DOHH2 (cell line): Measurements from ENCODE around the gene CLK1.

Experiments
- H3F3A ChIP-seq: fragments of 200-600 bp; sonication (generic), shearing (Covaris generic); 2 replicates; pipeline ENCODE4 v1.6.0; 2016; ENCODE audit warnings: antibody characterized with exemption, mild to moderate bottlenecking; ENCODE audit not compliant: control insufficient read depth, insufficient read depth
- H3K27ac ChIP-seq: fragments of 200-600 bp; sonication (generic); 2 replicates; pipeline ENCODE4 v1.5.1; 2014; ENCODE audit warnings: low read depth, mild to moderate bottlenecking, low read length, moderate library complexity
- H3K27me3 ChIP-seq: fragments of 200-600 bp; sonication (generic); 2 replicates; pipeline ENCODE4 v1.6.1; 2014; ENCODE audit warnings: mild to moderate bottlenecking, low read length, mixed read lengths; ENCODE audit not compliant: control insufficient read depth
- H3K36me3 ChIP-seq: fragments of 200-600 bp; sonication (generic); 2 replicates; pipeline ENCODE4 v1.6.1; 2014; ENCODE audit warnings: mild to moderate bottlenecking, low read length, moderate library complexity, mixed read lengths; ENCODE audit not compliant: control insufficient read depth
- H3K4me1 ChIP-seq: fragments of 200-600 bp; sonication (generic); 2 replicates; pipeline ENCODE4 v1.6.1; 2014; ENCODE audit warnings: mild to moderate bottlenecking, low read length, mixed read lengths; ENCODE audit not compliant: control insufficient read depth
- H3K4me2 ChIP-seq: fragments of 200-600 bp; sonication (generic); 2 replicates; pipeline ENCODE4 v1.6.0; 2014; ENCODE audit warnings: mild to moderate bottlenecking, low read length, moderate library complexity
- H3K4me3 ChIP-seq: fragments of 200-600 bp; sonication (generic); 2 replicates; pipeline ENCODE4 v1.5.1; 2014; ENCODE audit warnings: mild to moderate bottlenecking, low read length, mixed read lengths
- H3K79me2 ChIP-seq: fragments of 200-600 bp; sonication (generic); 2 replicates; pipeline ENCODE4 v1.6.1; 2014; ENCODE audit warnings: mild to moderate bottlenecking, low read length, mixed read lengths; ENCODE audit not compliant: control insufficient read depth
- H3K9me2 ChIP-seq: fragments of 200-600 bp; sonication (generic); replicated peaks from 2 replicates; pipeline ENCODE4 v1.6.1; 2014; ENCODE audit warnings: mild to moderate bottlenecking, low read length, mixed read lengths; ENCODE audit not compliant: control insufficient read depth
- H3K9me3 ChIP-seq: fragments of 200-600 bp; sonication (generic); 2 replicates; pipeline ENCODE4 v1.6.1; 2014; ENCODE audit warnings: antibody characterized with exemption, low read length, mixed read lengths; ENCODE audit not compliant: control insufficient read depth, insufficient read depth
- H4K20me1 ChIP-seq: fragments of 200-600 bp; sonication (generic); 2 replicates; pipeline ENCODE4 v1.6.0; 2014; ENCODE audit warnings: low read depth, mild to moderate bottlenecking, antibody characterized with exemption, low read length, moderate library complexity; ENCODE audit not compliant: control insufficient read depth, insufficient read depth
- EZH2phosphoT487 ChIP-seq: fragments of 200-600 bp; sonication (generic); IDR thresholded peaks from 2 replicates; pipeline ENCODE4 v1.6.1; 2017; ENCODE audit warnings: borderline replicate concordance, mild to moderate bottlenecking, antibody characterized with exemption, low read length, moderate library complexity, mixed read lengths
- TF ChIP-seq, protein P1 (sequence below): fragments of 200-600 bp; sonication (generic); IDR thresholded peaks from one replicate; pipeline ENCODE4 v1.5.1; 2014; ENCODE audit warnings: antibody characterized with exemption, mild to moderate bottlenecking, low read depth, low read length; ENCODE audit not compliant: poor library complexity, severe bottlenecking

CLK1 gene

DNA sequence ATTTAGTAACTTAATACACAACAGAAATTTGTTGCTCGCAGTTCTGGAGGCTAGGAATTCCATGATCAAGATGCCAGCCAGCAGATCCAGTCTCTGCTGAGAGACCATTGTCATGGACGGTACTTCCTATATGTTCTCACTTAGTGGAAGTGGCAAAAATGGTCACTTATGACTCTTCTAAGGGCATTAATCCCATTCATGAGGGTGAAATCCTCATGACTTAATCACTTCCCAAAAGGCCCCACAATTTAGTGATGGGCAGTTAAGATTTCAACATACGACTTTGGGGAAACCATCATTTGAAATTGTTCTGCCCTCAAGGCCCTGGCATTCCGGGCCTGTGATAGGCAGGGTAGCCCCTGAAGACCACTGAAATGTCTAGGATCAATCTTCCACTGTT, 29.8 kb downstream of the CLK1 start:
- no peaks in the 10 kb centered on the region for H3F3A ChIP-seq
- H3K36me3 ChIP-seq: no peaks in the 10 kb centered on the region
- no peak overlapping the region for H3K4me2 ChIP-seq
- H3K79me2 ChIP-seq: no peaks in the 10 kb centered on the region
- TF ChIP-seq, protein P1, sequence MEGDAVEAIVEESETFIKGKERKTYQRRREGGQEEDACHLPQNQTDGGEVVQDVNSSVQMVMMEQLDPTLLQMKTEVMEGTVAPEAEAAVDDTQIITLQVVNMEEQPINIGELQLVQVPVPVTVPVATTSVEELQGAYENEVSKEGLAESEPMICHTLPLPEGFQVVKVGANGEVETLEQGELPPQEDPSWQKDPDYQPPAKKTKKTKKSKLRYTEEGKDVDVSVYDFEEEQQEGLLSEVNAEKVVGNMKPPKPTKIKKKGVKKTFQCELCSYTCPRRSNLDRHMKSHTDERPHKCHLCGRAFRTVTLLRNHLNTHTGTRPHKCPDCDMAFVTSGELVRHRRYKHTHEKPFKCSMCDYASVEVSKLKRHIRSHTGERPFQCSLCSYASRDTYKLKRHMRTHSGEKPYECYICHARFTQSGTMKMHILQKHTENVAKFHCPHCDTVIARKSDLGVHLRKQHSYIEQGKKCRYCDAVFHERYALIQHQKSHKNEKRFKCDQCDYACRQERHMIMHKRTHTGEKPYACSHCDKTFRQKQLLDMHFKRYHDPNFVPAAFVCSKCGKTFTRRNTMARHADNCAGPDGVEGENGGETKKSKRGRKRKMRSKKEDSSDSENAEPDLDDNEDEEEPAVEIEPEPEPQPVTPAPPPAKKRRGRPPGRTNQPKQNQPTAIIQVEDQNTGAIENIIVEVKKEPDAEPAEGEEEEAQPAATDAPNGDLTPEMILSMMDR: no peak
- TF ChIP-seq EZH2phosphoT487: no peak
- no peak overlapping the region for H3K27ac ChIP-seq
- no peak overlapping the region for H3K4me3 ChIP-seq
- H4K20me1 ChIP-seq: no peaks in the 10 kb centered on the region
- no peaks in the 10 kb centered on the region for H3K4me1 ChIP-seq
- no peaks in the 10 kb centered on the region for H3K9me2 ChIP-seq
- peaks cover 14% of the 10 kb centered on the region for H3K9me3 ChIP-seq
- 0 out of 2 replicates have a peak, but pooled peaks cover 3% of the 10 kb centered on the region for H3K27me3 ChIP-seq

DNA sequence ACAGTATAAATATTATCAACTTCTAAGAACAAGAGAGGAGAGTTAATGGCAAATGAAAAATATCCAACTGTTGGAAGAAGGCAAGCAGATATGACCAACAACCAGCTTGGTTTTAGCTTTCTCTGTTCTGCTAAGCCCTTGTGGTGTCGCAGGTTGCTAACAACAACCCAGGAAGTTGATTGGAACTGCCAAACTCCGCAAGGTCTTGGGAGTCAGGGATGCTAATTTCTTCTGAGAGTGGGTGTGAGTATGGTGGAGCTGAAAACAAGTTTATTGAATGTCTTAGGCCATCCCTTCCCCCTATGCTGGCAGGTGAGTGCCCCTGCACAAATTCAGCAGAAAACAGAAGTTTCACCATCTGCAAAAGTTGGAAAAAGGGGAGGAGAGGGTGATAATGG, 35.2 kb downstream of the CLK1 start:
- Histone ChIP-seq H3K27me3 (0 out of 2 replicates have a peak, but pooled peaks cover 3% of the 10 kb centered on the region), H3K79me2 (no peaks in the 10 kb centered on the region), H3K4me3 (no peak overlapping the region), H3K9me2 (no peaks in the 10 kb centered on the region), H3K36me3 (peaks cover 3% of the 10 kb centered on the region; the same call in 1 of the 2 replicates), H3K4me2 (no peak overlapping the region), H3F3A (peaks cover 12% of the 10 kb centered on the region; the same call in 1 of the 2 replicates), H4K20me1 (no peaks in the 10 kb centered on the region), H3K27ac (no peak overlapping the region), H3K9me3 (no peaks in the 10 kb centered on the region), H3K4me1 (no peaks in the 10 kb centered on the region)
- TF ChIP-seq, protein P1: no peak
- TF ChIP-seq EZH2phosphoT487: no peak

DNA sequence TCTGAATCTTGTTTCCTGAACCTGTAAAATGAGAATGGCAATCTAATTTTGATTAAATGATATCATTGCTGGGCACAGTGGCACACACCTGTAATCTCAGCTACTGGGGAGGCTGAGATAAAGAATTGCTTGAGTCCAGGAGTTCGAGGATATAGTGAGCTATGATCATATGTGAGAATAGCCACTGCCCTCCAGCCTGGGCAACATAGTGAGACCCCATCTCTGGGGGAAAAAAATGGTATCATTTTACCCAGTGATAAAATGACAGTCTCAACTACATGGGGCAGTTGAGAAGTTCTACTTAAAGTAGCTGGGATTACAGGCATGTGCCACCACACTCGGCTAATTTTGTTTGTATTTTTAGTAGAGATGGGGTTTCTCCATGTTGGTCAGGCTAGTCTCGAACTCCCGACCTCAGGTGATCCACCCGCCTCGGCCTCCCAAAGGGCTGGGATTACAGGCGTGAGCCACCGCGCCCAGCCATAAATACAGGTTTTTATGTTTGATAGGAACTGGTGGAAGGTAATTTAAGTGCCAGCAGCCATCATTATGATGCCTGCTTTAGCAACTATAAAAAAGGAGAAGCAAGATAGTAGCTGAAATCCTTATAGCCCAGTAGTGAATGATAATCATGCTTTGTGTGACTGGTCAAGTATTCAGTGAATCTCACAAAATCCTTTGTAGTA, 35.7 kb downstream of the CLK1 start:
- Histone ChIP-seq H3K4me1 (no peaks in the 10 kb centered on the region), H3K79me2 (no peaks in the 10 kb centered on the region), H3F3A (peaks cover 12% of the 10 kb centered on the region; the same call in 1 of the 2 replicates), H4K20me1 (no peaks in the 10 kb centered on the region), H3K9me3 (no peaks in the 10 kb centered on the region), H3K4me2 (no peak overlapping the region), H3K9me2 (no peaks in the 10 kb centered on the region), H3K4me3 (no peak overlapping the region), H3K27ac (no peak overlapping the region), H3K27me3 (0 out of 2 replicates have a peak, but pooled peaks cover 3% of the 10 kb centered on the region), H3K36me3 (peaks cover 7% of the 10 kb centered on the region)
- no peak for TF ChIP-seq EZH2phosphoT487
- TF ChIP-seq, protein P1: no peak
